ENCODE results near the gene SIN3B. TPM values are rescaled to one million over a fixed set of nuclear protein-coding genes. Genes with fewer than 3 reads are reported as not detected.
"Not testable (repeated sequence)": the region's sequence is repeated elsewhere in the genome, so short reads cannot be mapped to it uniquely, and the experiment has no call there.

Gene SIN3B
- total RNA-seq, 2 donors from 2014 or later: 50.7 to 51.1 TPM

DNA sequence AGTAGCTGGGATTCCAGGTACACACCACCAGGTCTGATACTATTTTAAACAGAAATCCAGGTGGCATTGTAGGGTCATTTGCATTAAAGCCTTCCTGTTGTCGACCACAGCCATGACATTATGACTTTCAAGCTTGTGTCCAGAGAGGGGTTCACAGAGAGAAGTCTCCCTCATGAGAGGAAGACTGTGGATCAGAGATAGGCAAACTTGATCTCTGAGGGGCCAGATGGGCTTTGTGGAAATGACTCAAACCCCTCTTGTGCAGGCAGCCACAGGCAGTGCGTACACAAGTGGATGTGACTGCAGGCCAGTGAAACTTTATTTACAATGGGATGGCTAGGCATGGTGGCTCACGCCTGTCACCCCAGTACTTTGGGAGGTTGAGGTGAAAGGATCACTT, 31.8 kb downstream of the SIN3B start:
- H3K9me3 Mint-ChIP-seq: no peaks in the 10 kb centered on the region
- no peaks in the 10 kb centered on the region for H3K27me3 Mint-ChIP-seq (ENCODE audit: low read depth)
- ATAC-seq (replicated peaks in 1 of 2): no peak
- H3K4me3 Mint-ChIP-seq: no peak overlapping the region
- H3K27ac Mint-ChIP-seq: no peak overlapping the region
- H3K4me1 Mint-ChIP-seq (ENCODE audit: low read depth): no peaks in the 10 kb centered on the region
- H3K36me3 Mint-ChIP-seq (ENCODE audit: insufficient read depth in 2 of 2): peaks cover 0 to 2% of the 10 kb centered on the region in 2 donors
- DNase-seq: no peak

DNA sequence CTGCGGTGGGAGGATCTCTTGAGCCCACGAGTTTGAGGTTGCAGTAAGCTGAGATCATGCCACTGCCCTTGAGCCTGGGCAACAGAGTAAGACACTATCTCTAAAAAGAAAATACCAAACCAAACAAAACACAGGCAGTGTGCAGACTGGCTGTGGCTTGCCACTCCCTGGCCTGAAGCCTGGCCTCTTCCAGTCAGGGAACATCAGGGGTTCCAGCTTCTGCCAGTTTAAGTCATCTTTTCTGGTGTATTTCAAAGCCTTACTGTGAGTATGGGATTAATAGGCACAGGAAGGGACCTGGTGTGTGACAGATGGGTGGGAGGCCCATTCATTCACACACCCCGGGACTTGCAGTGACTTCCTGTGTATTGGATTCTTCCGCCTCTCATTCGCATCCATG, 32.6 kb downstream of the SIN3B start:
- H3K27me3 Mint-ChIP-seq (ENCODE audit: low read depth): no peaks in the 10 kb centered on the region
- ATAC-seq (replicated peaks in 1 of 2) (no peak), DNase-seq (no peak)
- H3K4me1 Mint-ChIP-seq (ENCODE audit: low read depth): no peaks in the 10 kb centered on the region
- no peaks in the 10 kb centered on the region for H3K9me3 Mint-ChIP-seq
- peaks cover 0 to 2% of the 10 kb centered on the region in 2 donors for H3K36me3 Mint-ChIP-seq (ENCODE audit: insufficient read depth in 2 of 2)
- H3K27ac Mint-ChIP-seq: no peak overlapping the region
- no peak overlapping the region for H3K4me3 Mint-ChIP-seq

DNA sequence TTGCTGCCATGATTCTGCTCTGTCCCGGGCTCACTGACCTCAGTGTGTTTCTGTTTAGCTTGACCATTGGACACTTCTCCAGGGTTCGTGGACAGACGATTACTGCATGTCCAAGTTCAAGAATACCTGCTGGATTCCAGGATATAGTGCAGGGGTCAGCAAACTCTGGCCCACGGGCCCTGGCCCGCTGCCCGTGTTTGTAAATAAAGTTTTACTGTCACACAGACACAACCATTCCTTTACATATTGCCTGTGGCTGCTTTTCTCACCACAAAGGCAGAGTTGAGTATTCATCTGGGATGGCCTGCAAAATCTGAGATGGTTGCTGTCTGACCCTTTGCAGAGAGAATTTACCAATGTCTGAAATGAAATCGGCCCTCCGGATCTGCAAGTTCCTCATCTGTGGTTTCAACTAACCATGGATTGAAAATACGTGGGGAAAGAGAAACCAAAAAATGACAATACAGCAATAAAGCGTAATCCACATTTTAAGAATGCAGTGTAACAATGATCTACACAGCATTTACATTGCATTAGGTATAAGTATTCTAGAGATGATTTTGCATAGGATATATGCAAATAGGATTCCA, 33.7 kb downstream of the SIN3B start:
- Mint-ChIP-seq H3K9me3 (no peaks in the 10 kb centered on the region), H3K27ac (no peak overlapping the region), H3K27me3 (ENCODE audit: low read depth) (no peaks in the 10 kb centered on the region), H3K4me3 (no peak overlapping the region), H3K36me3 (ENCODE audit: insufficient read depth in 2 of 2) (peaks cover 0 to 2% of the 10 kb centered on the region in 2 donors), H3K4me1 (ENCODE audit: low read depth) (no peaks in the 10 kb centered on the region)
- no peak for ATAC-seq (replicated peaks in 1 of 2)
- DNase-seq: no peak

DNA sequence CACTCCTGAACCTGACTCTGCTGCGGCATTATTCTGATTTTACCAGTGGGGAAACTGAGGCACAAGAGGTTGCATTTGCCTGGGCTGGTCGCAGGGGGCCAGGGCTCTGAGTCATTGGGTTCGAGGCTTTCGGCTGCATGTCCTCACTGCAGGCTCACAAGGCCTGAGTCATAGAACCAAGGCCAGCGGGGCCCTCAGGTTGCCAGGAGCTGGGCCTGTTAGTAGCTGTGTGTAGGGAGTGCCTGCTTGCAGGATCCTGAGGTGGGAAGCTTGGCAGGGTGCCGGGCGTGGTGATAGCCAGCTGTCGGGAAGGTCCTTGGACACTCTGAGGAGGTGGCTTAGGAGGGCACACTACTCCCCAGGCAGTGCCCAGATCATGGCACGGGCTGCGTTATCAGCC, 38.0 kb downstream of the SIN3B start:
- no peak overlapping the region for H3K27ac Mint-ChIP-seq
- no peaks in the 10 kb centered on the region for H3K9me3 Mint-ChIP-seq
- no peak for ATAC-seq (replicated peaks in 1 of 2)
- H3K36me3 Mint-ChIP-seq (ENCODE audit: insufficient read depth in 2 of 2): peaks cover 0 to 7% of the 10 kb centered on the region in 2 donors
- H3K4me1 Mint-ChIP-seq (ENCODE audit: low read depth): no peaks in the 10 kb centered on the region
- no peaks in the 10 kb centered on the region for H3K27me3 Mint-ChIP-seq (ENCODE audit: low read depth)
- no peak overlapping the region for H3K4me3 Mint-ChIP-seq
- DNase-seq: no peak

DNA sequence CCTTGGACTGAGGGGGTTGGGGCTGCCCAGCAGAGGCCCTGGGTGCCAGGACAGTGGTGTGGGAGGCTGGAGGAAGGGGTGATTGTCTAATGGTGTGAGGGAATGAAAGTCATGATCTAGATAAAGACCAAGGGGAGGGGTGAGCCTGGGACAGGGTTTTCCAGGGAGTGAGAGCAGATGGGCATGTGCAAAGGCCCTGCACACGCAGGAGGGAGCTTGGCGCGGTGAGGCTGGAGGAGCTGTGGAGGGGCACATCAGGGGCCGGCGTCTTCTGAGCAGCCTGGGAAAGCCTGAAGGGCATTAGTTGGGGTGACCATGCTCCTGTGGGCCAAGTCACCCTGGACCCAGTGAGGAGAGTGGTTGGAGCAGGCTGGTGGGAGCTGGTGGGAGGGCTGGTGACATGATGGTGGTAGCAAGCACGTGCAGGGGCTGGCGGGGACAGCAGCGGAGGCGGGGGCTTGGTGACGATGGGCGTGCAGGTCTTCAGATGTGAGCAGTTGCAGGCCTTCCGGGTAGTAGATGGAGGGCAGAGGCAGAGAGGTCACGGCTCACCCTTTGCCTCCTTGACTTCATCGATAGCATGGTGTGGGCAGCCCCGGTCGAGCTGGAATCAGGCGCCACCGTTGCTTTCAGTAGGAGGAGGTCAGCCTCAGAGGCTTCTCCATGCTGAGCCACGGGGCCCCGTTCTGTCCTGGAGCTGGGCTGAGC, 39.4 kb downstream of the SIN3B start:
- no peaks in the 10 kb centered on the region for H3K4me1 Mint-ChIP-seq (ENCODE audit: low read depth)
- H3K4me3 Mint-ChIP-seq: no peak overlapping the region
- H3K9me3 Mint-ChIP-seq: no peaks in the 10 kb centered on the region
- H3K36me3 Mint-ChIP-seq (ENCODE audit: insufficient read depth in 2 of 2): peaks cover 0 to 7% of the 10 kb centered on the region in 2 donors
- DNase-seq: no peak
- H3K27ac Mint-ChIP-seq: no peak overlapping the region
- ATAC-seq (replicated peaks in 1 of 2): no peak
- no peaks in the 10 kb centered on the region for H3K27me3 Mint-ChIP-seq (ENCODE audit: low read depth)

DNA sequence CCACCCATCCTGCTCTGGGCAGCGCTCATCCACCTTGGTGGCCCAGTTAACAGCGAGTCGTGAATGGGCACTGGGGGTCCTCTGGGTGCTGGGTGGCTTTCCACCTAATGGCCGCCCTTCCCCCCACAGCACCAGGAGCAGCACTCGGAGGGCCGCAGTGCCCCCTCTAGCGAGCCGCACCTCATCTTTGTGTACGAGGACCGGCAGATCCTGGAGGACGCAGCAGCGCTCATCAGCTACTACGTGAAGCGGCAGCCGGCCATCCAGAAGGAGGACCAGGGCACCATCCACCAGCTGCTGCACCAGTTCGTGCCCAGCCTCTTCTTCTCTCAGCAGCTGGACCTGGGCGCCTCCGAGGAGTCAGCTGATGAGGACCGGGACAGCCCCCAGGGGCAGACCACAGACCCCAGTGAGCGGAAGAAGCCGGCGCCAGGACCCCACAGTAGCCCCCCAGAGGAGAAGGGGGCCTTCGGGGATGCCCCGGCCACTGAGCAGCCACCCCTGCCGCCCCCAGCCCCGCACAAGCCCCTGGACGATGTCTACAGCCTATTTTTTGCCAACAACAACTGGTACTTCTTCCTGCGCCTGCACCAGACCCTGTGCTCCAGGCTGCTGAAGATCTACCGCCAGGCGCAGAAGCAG, 40.3 kb downstream of the SIN3B start:
- H3K4me1 Mint-ChIP-seq (ENCODE audit: low read depth): no peaks in the 10 kb centered on the region
- DNase-seq (no peak), ATAC-seq (replicated peaks in 1 of 2) (no peak)
- H3K27ac Mint-ChIP-seq: no peak overlapping the region
- H3K36me3 Mint-ChIP-seq (ENCODE audit: insufficient read depth in 2 of 2): peaks cover 4 to 11% of the 10 kb centered on the region in 2 donors
- no peak overlapping the region for H3K4me3 Mint-ChIP-seq
- no peaks in the 10 kb centered on the region for H3K27me3 Mint-ChIP-seq (ENCODE audit: low read depth)
- peaks cover 0 to 3% of the 10 kb centered on the region in 2 donors for H3K9me3 Mint-ChIP-seq

DNA sequence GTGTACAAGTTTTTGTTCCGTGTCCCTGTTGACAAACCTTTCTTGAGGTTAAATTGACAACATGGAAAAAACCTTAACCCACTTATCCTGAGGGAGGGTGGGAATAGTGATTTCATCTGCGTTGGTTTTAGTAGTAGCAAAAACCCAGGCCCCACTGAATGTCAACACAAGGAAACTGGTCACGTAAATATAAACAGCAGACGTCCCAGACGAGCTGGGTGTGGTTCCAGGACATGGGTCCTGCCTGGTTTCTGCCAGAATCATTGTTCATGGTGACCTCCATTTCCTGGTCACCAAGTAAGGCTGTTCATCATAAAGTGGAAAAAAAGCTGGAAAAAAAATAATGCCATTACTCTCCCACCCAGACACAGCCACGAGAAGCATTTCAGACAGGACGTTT, 42.7 kb downstream of the SIN3B start:
- ATAC-seq (replicated peaks in 1 of 2): no peak
- no peak overlapping the region for H3K4me3 Mint-ChIP-seq
- H3K36me3 Mint-ChIP-seq (ENCODE audit: insufficient read depth in 2 of 2): peaks cover 7 to 16% of the 10 kb centered on the region in 2 donors
- peaks cover 0 to 8% of the 10 kb centered on the region in 2 donors for H3K9me3 Mint-ChIP-seq
- no peaks in the 10 kb centered on the region for H3K27me3 Mint-ChIP-seq (ENCODE audit: low read depth)
- no peak for DNase-seq
- no peak overlapping the region for H3K27ac Mint-ChIP-seq
- peaks cover 5% of the 10 kb centered on the region for H3K4me1 Mint-ChIP-seq (ENCODE audit: low read depth)

DNA sequence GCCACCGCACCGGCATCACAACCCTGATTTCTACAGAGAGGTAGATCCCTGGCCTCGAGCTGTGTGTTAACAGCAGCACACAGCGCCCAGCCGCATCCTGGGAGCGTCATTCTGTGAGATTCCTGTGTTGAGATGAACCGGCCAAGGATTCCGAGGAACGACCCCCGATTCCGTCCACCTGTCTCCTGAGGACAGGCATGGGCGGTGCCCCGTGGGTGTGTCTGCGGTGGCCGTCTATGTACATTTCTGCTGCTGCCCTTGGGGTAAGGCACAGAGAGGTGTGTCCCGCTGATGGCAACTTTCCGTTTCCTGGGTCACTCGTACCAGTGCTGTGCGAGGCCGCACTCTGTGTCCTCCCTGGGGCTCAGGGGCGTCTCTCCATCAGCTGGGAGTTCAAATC, 43.5 kb downstream of the SIN3B start:
- Mint-ChIP-seq H3K36me3 (ENCODE audit: insufficient read depth in 2 of 2) (peaks cover 7 to 18% of the 10 kb centered on the region in 2 donors), H3K27ac (no peak overlapping the region), H3K4me1 (ENCODE audit: low read depth) (peaks cover 5% of the 10 kb centered on the region), H3K4me3 (no peak overlapping the region), H3K9me3 (peaks cover 0 to 8% of the 10 kb centered on the region in 2 donors), H3K27me3 (ENCODE audit: low read depth) (no peaks in the 10 kb centered on the region)
- ATAC-seq (replicated peaks in 1 of 2) (no peak), DNase-seq (no peak)

DNA sequence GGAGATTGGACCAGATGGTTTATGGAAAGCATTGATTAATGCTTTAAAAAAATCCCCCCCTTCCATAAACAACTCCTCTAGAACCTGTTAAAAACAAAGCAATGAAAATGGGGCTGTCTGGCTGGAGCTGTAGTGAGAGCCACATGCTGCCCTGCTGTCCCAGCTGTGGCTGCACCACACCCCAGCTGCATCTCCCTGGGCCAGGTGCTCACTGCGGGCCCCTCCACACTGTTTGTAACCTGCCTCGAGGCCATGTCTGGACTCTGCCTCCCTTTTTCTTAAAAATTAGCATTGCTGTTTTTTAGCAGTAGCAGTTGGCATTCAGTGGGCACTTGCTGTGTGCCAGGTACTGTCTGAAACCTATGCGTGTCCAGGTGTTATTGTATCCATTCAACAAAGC, 44.4 kb downstream of the SIN3B start:
- DNase-seq: no peak
- Mint-ChIP-seq H3K36me3 (ENCODE audit: insufficient read depth in 2 of 2) (peaks cover 7 to 17% of the 10 kb centered on the region in 2 donors), H3K9me3 (peaks cover 0 to 8% of the 10 kb centered on the region in 2 donors), H3K27ac (no peak overlapping the region), H3K4me1 (ENCODE audit: low read depth) (peaks cover 5% of the 10 kb centered on the region), H3K4me3 (no peak overlapping the region), H3K27me3 (ENCODE audit: low read depth) (no peaks in the 10 kb centered on the region)
- no peak for ATAC-seq (replicated peaks in 1 of 2)

DNA sequence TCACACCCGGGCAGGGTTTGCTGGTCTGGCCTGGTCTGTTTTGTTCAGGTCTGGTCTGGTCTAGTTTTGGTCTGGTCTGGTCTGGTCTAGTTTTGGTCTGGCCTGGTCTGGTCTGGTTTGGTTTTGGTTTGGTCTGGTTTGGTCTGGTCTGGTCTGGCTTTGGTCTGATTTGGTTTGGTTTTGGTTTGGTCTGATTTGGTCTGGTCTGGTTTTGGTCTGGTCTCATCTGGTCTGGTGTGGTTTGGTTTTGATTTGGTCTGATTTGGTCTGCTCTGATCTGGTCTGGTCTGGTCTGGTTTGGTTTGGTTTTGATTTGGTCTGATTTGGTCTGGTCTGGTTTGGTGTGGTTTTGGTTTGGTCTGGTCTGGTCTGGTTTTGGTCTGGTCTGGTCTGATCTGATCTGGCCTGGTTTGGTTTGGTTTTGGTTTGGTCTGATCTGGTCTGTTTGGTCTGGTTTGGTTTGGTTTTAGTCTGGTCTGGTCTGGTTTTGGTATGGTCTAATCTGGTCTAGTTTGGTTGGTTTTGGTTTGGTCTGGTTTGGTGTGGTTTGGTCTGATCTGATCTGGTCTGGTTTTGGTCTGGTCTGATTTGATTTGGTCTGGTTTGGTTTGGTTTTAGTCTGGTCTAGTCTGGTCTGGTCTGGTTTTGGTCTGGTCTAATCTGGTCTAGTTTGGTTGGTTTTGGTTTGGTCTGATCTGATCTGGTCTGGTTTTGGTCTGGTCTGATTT, 45.2 kb downstream of the SIN3B start:
- no peak for DNase-seq
- H3K36me3 Mint-ChIP-seq (ENCODE audit: insufficient read depth in 2 of 2): peaks cover 7 to 17% of the 10 kb centered on the region in 2 donors
- peak overlapping the region; percentile 78 for H3K27ac Mint-ChIP-seq
- no peaks in the 10 kb centered on the region for H3K27me3 Mint-ChIP-seq (ENCODE audit: low read depth)
- H3K4me1 Mint-ChIP-seq (ENCODE audit: low read depth): peaks cover 5% of the 10 kb centered on the region
- H3K4me3 Mint-ChIP-seq: no peak overlapping the region
- H3K9me3 Mint-ChIP-seq: peaks cover 0 to 8% of the 10 kb centered on the region in 2 donors
- no peak for ATAC-seq (replicated peaks in 1 of 2)

DNA sequence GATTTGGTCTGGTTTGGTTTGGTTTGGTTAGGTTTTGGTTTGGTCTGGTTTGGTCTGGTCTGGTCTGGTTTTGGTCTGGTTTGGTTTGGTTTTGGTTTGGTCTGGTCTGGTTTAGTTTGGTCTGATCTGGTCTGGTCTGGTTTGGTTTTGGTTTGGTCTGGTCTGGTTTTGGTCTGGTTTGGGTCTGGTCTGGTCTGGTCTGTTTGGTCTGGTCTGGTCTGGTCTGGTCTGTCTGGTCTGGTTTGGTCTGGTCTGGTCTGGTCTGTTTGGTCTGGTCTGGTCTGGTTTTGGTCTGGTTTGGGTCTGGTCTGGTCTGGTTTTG, 45.7 kb downstream of the SIN3B start:
- peaks cover 7 to 17% of the 10 kb centered on the region in 2 donors for H3K36me3 Mint-ChIP-seq (ENCODE audit: insufficient read depth in 2 of 2)

DNA sequence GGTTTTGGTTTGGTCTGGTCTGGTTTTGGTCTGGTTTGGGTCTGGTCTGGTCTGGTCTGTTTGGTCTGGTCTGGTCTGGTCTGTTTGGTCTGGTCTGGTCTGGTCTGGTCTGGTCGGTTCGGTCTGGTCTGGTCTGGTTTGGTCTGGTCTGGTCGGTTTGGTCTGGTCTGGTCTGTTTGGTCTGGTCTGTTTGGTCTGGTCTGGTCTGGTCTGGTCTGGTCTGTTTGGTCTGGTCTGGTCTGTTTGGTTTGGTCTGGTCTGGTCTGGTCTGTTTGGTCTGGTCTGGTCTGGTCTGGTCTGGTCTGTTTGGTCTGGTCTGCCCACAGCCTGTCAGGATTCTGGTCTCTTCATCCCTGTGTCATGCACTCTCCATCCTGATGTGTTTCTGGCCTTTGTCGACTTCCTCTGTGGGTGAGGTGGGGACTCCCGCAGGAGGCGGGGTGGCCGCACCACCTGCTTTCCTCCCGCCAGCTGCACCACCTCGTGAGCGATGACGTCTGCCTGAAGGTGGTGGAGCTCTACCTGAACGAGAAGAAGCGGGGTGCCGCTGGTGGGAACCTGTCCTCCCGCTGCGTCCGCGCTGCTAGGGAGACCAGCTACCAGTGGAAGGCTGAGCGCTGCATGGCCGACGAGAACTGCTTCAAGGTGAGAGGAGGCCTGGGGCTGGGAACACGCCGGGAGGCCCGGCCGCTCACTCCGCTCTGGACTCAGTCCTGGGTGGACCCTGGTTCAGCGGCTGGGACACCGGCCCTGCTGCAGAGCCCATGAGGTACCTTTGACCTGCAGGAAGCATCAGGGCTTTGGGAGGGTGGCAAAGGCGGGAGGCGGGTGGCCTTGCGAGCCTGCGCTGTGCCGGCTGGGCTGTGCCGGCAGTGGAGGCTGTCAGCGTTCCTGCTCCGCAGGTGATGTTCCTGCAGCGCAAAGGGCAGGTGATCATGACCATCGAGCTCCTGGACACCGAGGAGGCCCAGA, 46.7 kb downstream of the SIN3B start:
- H3K36me3 Mint-ChIP-seq (ENCODE audit: insufficient read depth in 2 of 2): peaks cover 9 to 24% of the 10 kb centered on the region in 2 donors
- H3K27me3 Mint-ChIP-seq (ENCODE audit: low read depth): no peaks in the 10 kb centered on the region
- no peak for ATAC-seq (replicated peaks in 1 of 2)
- DNase-seq: no peak
- peaks cover 0 to 8% of the 10 kb centered on the region in 2 donors for H3K9me3 Mint-ChIP-seq
- H3K4me1 Mint-ChIP-seq (ENCODE audit: low read depth): peaks cover 5% of the 10 kb centered on the region
- peak overlapping the region; percentile 50 for H3K27ac Mint-ChIP-seq
- no peak overlapping the region for H3K4me3 Mint-ChIP-seq

More for the DNA sequence above, 45.7 kb downstream of the SIN3B start:
- H3K27ac Mint-ChIP-seq: peak overlapping the region; percentile 78
- not testable (repeated sequence) for ATAC-seq (replicated peaks in 1 of 2); H3K9me3 Mint-ChIP-seq; H3K4me3 Mint-ChIP-seq; DNase-seq; H3K4me1 Mint-ChIP-seq (ENCODE audit: low read depth); H3K27me3 Mint-ChIP-seq (ENCODE audit: low read depth)

Measured in activated T-cell treated with anti-CD3 and anti-CD28 coated beads, Interleukin-2, amount 50 U/mL, for 72 hours (primary cell).